NCI-H1105 (cell line): Measurements from ENCODE around the gene KNSTRN.
A peak's percentile ranks its signal among the peaks of the same experiment; 100 is the strongest.

ENCODE experiments used
- DNase-seq: peaks from one replicate; lab custom pipeline; 2025; lab: John Stamatoyannopoulos, UW

Gene KNSTRN

GRCh38 chr15:40382580-40383456 is at the start of gene KNSTRN:
Gene KNSTRN (plus strand): TSS chr15:40382721. CDS start chr15:40382836, 115 bp downstream.
- DNase-seq: peak; percentile 78

GRCh38 chr15:40333922-40334492 is 48.5 kb upstream of the KNSTRN start:
- DNase-seq: no peak

GRCh38 chr15:40334541-40334940 is 48.0 kb upstream of the KNSTRN start:
- DNase-seq: no peak

- DNase-seq: no peak
These were observed 47.4 kb upstream of the KNSTRN start for GRCh38 chr15:40334941-40335795.

GRCh38 chr15:40335938-40336743 is 46.4 kb upstream of the KNSTRN start:
- DNase-seq: peak; percentile 80

GRCh38 chr15:40336744-40337122 is 45.8 kb upstream of the KNSTRN start:
- no peak for DNase-seq

GRCh38 chr15:40337597-40337996 is 44.9 kb upstream of the KNSTRN start:
- DNase-seq: no peak

GRCh38 chr15:40338041-40338657 is 44.4 kb upstream of the KNSTRN start:
- peak; percentile 28 for DNase-seq

- no peak for DNase-seq
These were observed 43.5 kb upstream of the KNSTRN start for GRCh38 chr15:40338921-40339620.

- no peak for DNase-seq
These were observed 42.9 kb upstream of the KNSTRN start for GRCh38 chr15:40339621-40339945.

- no peak for DNase-seq
These were observed 42.3 kb upstream of the KNSTRN start for GRCh38 chr15:40340038-40340739.

GRCh38 chr15:40340740-40341400 is 41.7 kb upstream of the KNSTRN start, which contains the start of gene CCDC9B:
Gene CCDC9B (minus strand): TSS chr15:40340939. CDS start chr15:40340819, 120 bp downstream.
- DNase-seq: peak; percentile 72

GRCh38 chr15:40342416-40343320 is 39.9 kb upstream of the KNSTRN start:
- DNase-seq: no peak

- no peak for DNase-seq
These were observed 39.0 kb upstream of the KNSTRN start for GRCh38 chr15:40343512-40343911.

GRCh38 chr15:40344217-40344616 is 38.3 kb upstream of the KNSTRN start:
- DNase-seq: no peak

GRCh38 chr15:40344631-40345120 is 37.8 kb upstream of the KNSTRN start:
- DNase-seq: peak; percentile 25

GRCh38 chr15:40345225-40345866 is 37.2 kb upstream of the KNSTRN start:
- no peak for DNase-seq
